ENCODE results near the gene AHRR. TPM values are rescaled to one million over a fixed set of nuclear protein-coding genes. Genes with fewer than 3 reads are reported as not detected.
"Not testable (repeated sequence)": the region's sequence is repeated elsewhere in the genome, so short reads cannot be mapped to it uniquely, and the experiment has no call there.

Gene AHRR
- total and polyA plus RNA-seq, 10 of the 15 experiments (the other 5 are each of a cell fraction or from before 2014, with no cell fraction given) = 0.90 to 35.2 (median 19.2) TPM

DNA sequence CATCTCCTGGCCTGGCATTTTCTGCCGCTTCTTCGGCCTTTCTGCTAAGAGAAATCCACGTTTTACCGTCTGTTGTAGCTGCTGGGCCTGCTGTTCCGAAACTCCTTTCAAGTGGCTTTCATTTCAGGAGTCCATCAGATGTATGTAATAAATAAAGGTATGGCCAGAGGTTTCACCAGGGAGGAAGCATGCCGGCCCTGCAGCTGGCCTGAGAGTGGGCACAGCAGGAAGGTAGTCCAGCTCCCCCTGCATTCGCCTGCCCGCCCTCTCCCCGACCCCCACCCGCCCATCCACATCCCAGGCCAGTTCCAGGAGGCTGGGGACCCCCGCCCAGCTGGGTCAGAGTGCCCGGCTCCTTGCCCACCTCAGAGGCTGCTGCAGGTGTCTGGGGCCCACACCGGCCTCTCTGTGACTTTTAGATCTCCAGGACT lies 75.0 kb downstream of the AHRR start:
- ChIA-PET RAD21 (ENCODE audit: unreplicated experiment) (no interaction called here), CTCF (interaction anchor here (1.5 kb wide), 1 partner anchor 28 kb away, joined by 3 read pairs; no protein-coding TSS in a partner anchor), SMC1A (ENCODE audit: uncharacterized antibody, unreplicated experiment) (no interaction called here), POLR2A (no interaction called here)
- Histone ChIP-seq H2AFZ (ENCODE audit: control insufficient read depth, low read depth, low read length) (no peak overlapping the region), H3K9me3 (replicated peaks; ENCODE audit: control insufficient read depth, insufficient read depth, low read length) (no peaks in the 10 kb centered on the region; the same call in 2 of the 3 replicates), H3K4me1 (ENCODE audit: control insufficient read depth, insufficient read depth, low read length) (peaks cover 51% of the 10 kb centered on the region), H4K20me1 (ENCODE audit: control insufficient read depth, insufficient read depth) (no peaks in the 10 kb centered on the region), H3K27me3 (replicated peaks in 1 of 2; ENCODE audit: control insufficient read depth in 2 of 2, insufficient read depth in 2 of 2, low read length in 1 of 2) (no peaks in the 10 kb centered on the region), H3K79me2 (ENCODE audit: control insufficient read depth, insufficient read depth, low read length) (peaks cover 11% of the 10 kb centered on the region), H3K4me2 (ENCODE audit: control insufficient read depth, insufficient read depth) (no peak overlapping the region), H3K36me3 (ENCODE audit: control insufficient read depth in 2 of 2, insufficient read depth in 2 of 2, low read length in 1 of 2) (peaks cover 0 to 16% of the 10 kb centered on the region in 2 experiments; a peak in 2 of 4 replicates), H3K9ac (ENCODE audit: control insufficient read depth, insufficient read depth, low read length) (no peak overlapping the region), H3K4me3 (no peak overlapping the region), H3K27ac (ENCODE audit: control insufficient read depth, insufficient read depth) (no peak overlapping the region)
- ATAC-seq (no peak), DNase-seq (ENCODE audit: low read depth, low spot score) (no peak), FAIRE-seq (no peak)
- no TSS peak for BruUV-seq (replicated peaks)
- 95% methylated on average over 11 of the region's 13 CpGs for WGBS (ENCODE audit: insufficient coverage, insufficient replicate concordance, low lambda C conversion rate, missing lambda C conversion rate)
- intact Hi-C loops (cut with micrococcal nuclease; ENCODE audit: unreplicated experiment) = no loop called here
- no peak for TF ChIP-seq RUNX3 (IDR thresholded peaks at IDR 0.05; ENCODE audit: low read length)
- TF ChIP-seq JUND (IDR thresholded peaks at IDR 0.05; ENCODE audit: low read depth, low read length) = no peak
- TF ChIP-seq JUNB (IDR thresholded peaks at IDR 0.05) = no peak
- TF ChIP-seq, protein P1, sequence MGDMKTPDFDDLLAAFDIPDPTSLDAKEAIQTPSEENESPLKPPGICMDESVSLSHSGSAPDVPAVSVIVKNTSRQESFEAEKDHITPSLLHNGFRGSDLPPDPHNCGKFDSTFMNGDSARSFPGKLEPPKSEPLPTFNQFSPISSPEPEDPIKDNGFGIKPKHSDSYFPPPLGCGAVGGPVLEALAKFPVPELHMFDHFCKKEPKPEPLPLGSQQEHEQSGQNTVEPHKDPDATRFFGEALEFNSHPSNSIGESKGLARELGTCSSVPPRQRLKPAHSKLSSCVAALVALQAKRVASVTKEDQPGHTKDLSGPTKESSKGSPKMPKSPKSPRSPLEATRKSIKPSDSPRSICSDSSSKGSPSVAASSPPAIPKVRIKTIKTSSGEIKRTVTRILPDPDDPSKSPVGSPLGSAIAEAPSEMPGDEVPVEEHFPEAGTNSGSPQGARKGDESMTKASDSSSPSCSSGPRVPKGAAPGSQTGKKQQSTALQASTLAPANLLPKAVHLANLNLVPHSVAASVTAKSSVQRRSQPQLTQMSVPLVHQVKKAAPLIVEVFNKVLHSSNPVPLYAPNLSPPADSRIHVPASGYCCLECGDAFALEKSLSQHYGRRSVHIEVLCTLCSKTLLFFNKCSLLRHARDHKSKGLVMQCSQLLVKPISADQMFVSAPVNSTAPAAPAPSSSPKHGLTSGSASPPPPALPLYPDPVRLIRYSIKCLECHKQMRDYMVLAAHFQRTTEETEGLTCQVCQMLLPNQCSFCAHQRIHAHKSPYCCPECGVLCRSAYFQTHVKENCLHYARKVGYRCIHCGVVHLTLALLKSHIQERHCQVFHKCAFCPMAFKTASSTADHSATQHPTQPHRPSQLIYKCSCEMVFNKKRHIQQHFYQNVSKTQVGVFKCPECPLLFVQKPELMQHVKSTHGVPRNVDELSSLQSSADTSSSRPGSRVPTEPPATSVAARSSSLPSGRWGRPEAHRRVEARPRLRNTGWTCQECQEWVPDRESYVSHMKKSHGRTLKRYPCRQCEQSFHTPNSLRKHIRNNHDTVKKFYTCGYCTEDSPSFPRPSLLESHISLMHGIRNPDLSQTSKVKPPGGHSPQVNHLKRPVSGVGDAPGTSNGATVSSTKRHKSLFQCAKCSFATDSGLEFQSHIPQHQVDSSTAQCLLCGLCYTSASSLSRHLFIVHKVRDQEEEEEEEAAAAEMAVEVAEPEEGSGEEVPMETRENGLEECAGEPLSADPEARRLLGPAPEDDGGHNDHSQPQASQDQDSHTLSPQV (IDR thresholded peaks at IDR 0.05) = no peak
- no peak for TF ChIP-seq NFXL1 (IDR thresholded peaks at IDR 0.05; ENCODE audit: borderline replicate concordance)
- no peak for TF ChIP-seq CHD2 (IDR thresholded peaks at IDR 0.05; ENCODE audit: borderline replicate concordance, low read depth, low read length)
- TF ChIP-seq IRF4 (IDR thresholded peaks at IDR 0.05; ENCODE audit: low read depth, low read length) = no peak
- TF ChIP-seq FOXK2 (IDR thresholded peaks at IDR 0.05) = no peak
- no peak for TF ChIP-seq TCF3 (IDR thresholded peaks at IDR 0.05; ENCODE audit: borderline replicate concordance, insufficient read depth, low read depth, low read length)
- in situ Hi-C loops (cut with MboI) = no loop called here

- FAIRE-seq; H3K27me3 ChIP-seq (replicated peaks in 1 of 2; ENCODE audit: control insufficient read depth in 2 of 2, insufficient read depth in 2 of 2, low read length in 1 of 2); BruUV-seq (replicated peaks); H3K9ac ChIP-seq (ENCODE audit: control insufficient read depth, insufficient read depth, low read length); H3K4me2 ChIP-seq (ENCODE audit: control insufficient read depth, insufficient read depth); H3K79me2 ChIP-seq (ENCODE audit: control insufficient read depth, insufficient read depth, low read length); DNase-seq (ENCODE audit: low read depth, low spot score); H3K4me3 ChIP-seq; H4K20me1 ChIP-seq (ENCODE audit: control insufficient read depth, insufficient read depth); in situ Hi-C loops (cut with MboI); SMC1A ChIA-PET (ENCODE audit: uncharacterized antibody, unreplicated experiment); POLR2A ChIA-PET; ATAC-seq; H3K9me3 ChIP-seq (replicated peaks; ENCODE audit: control insufficient read depth, insufficient read depth, low read length); intact Hi-C loops (cut with micrococcal nuclease; ENCODE audit: unreplicated experiment); RAD21 ChIA-PET (ENCODE audit: unreplicated experiment); H2AFZ ChIP-seq (ENCODE audit: control insufficient read depth, low read depth, low read length): not testable (repeated sequence)
- CTCF ChIA-PET = interaction anchor here (1.5 kb wide), 1 partner anchor 26 kb away, joined by 3 read pairs; no protein-coding TSS in a partner anchor
- 95% methylated on average over 15 of the region's 15 CpGs for WGBS (ENCODE audit: insufficient coverage, insufficient replicate concordance, low lambda C conversion rate, missing lambda C conversion rate)
- H3K4me1 ChIP-seq (ENCODE audit: control insufficient read depth, insufficient read depth, low read length) = peaks cover 55% of the 10 kb centered on the region
- peaks cover 3 to 20% of the 10 kb centered on the region in 2 experiments; a peak in 3 of 4 replicates for H3K36me3 ChIP-seq (ENCODE audit: control insufficient read depth in 2 of 2, insufficient read depth in 2 of 2, low read length in 1 of 2)
- H3K27ac ChIP-seq (ENCODE audit: control insufficient read depth, insufficient read depth) = peak overlapping the region; percentile 95
Measured at GRCh38 chr5:398141-398474, 76.6 kb downstream of the AHRR start.

Data from GM12878 (cell line).